GM19467 (cell line): Measurements from ENCODE around the gene AQP10.
"Not testable (repeated sequence)": the region's sequence is repeated elsewhere in the genome, so short reads cannot be mapped to it uniquely, and the experiment has no call there.

ENCODE experiments used
- ATAC-seq: cut with Tn5 transposase; IDR thresholded peaks from one replicate; pipeline ENCODE4 v1.9.1; 2021; ENCODE audit warnings: mild to moderate bottlenecking, moderate library complexity; ENCODE audit not compliant: unreplicated experiment

Gene AQP10

DNA sequence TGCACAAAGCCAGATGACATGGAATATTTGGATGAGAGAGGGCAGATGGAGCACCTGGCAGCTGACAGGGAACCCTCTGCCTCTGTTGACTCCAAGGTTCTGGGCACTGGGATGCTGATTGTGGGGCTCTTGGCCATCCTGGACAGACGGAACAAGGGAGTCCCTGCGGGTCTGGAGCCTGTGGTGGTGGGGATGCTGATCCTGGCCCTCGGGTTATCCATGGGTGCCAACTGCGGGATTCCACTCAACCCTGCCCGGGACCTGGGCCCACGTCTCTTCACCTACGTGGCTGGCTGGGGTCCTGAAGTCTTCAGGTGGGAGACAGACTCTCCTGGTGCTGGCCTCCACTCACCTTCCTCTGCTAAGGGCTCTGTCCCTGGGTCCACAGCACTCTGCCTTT is 2.6 kb downstream of the AQP10 start:
- no peak for ATAC-seq

DNA sequence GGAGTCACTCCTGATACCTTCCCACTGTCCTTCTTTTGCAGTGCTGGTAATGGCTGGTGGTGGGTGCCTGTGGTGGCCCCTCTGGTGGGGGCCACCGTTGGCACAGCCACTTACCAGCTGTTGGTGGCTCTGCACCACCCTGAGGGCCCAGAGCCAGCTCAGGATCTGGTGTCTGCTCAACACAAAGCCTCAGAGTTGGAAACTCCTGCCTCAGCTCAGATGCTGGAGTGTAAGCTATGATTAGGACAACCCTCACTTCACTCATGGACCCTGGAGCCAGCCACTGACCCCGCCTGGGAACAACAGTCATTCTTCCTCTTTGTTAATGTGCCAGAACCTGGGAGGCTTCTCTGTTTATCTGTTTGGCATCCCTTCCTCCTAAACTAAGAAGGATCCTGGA is 3.3 kb downstream of the AQP10 start:
- no peak for ATAC-seq

DNA sequence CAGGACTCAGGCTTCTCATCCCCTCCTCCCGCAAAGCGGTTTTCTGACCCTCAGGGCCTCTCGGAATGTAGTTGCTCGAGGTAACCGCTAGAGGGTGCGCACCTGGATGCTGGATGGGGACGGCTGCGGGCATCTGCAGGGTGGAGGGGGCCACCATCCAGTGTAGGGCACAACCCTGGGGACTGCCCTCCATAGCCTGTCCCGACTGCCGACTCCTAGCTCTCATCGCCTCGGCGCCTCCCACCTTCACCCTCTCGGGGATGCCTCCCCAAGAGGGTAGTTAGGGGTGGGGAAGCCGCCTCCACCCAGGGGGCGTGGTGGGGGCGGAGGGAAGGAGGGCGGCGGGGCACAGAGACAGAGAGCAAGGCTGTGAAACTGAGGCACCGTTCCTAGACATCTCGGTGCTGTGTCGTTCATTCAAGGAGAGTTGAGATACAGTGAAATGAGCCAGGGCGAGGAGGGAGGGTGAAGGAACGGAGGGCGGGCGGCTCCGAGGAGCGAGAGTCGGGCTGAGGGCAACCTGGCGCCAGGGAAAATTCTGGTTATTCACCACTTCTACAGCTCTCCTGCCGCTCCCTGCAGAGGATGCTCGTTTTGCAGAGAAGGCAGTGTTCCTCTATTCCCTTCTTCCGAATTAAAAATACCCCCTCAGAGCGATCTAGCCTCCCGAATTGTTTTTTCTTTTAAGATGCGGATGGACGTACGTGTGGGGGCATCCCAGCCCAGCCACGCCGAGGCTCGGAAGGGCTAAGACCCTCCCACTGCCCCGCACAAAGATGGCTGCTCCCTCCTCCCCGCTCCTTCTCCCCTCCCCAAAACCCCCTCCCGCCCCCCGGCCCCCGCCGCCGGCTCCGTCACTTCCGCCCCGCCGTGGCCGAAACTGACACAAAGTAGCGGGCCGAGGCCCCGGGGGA is 4.0 kb downstream of the AQP10 start, which contains the start of gene ATP8B2:
TSS of gene ATP8B2 (plus strand) at position 857 of the 914 bp plus-strand sequence. CDS start 2,617 bp downstream, outside the sequence.
- ATAC-seq: peak; percentile 35

DNA sequence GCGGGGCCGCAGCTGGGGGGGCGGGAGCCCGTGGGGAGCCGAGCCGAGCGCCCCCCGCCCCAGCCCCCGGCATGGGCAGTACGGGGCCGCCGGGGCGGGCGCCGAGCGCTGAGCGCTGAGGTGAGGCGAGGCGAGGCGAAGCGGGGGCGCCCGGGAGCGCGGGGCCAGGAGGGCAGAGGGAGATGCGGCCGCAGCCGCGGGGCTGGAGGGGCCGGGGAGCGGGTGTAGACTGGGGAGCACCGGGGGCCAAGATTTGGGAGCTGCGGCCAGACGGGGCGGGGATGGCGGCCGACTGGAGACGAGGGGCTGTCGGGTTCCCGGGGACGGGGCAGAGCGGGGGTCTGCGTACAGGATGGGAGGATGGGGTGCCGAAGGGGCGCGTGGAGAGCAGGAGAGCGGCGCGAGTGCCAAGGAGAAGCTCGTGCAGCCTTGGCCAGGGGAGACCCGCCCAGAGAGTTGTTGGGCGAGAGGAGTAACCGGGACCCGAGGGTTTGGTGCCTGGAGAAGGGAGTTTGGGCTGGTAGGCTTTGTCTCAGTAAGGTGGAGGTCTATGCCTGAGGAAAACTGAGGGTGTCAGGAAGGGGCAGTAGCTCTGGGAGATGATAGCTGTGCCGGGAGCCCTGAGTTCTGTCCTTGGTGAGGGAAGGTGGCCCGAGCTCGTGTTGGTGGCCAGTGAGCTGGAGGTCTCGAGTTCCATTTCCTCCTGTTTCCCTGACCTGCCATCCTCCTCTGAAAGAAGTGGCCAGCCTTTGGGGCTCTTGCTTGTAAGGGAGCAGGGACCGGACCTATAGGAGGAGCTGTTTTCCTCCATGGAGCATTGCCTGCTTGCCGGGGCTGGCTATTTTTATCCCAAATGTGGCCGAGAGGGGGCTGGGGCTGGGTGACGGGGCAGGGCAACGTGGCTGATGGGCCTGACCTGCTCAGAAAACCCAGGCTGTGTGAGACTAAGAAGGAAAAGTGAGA is 5.0 kb downstream of the AQP10 start:
- ATAC-seq: no peak

DNA sequence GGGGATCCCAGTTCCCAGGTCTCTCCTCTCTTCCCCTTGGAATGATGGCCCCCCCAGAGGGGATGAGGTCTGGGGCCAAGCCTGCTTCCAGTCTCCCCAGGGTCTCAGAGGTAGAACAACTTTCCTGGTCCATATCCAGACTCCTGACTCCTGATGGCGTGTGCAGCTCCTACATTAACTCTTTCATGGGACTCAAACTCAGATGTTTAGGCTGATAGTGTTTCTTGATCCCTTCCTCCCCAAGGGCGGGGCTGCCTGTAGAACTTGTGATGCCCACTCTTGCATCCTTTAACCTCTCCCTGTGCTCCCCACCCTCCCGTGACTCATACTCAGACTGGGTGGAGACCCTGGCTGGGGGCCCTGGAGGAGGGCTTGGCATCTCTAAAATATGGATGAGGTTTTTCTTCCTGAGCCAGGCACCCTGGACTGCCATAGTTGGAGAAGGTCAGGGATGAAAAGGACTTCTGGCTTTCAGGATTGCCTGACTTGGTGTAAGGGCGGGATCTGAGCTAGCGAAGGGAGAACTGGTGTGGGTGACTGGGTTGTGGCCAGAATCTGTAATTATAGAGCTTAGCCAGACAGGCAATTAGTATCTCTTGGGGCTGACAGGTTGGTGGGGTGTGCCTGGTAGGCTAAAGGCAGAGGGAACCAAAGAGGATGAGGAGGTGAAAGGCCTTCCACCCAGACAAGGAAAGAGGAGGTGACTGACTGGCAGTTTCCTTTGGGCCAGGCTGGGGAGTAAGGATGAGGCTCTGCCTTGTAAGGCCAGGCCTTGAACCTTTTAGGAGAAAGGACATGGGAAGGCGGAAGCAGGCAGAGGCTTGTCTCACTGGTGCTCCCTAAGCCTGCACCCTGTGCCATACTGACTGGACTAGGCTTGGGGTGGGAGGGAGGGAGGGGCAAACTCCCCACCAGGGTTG is 5.9 kb downstream of the AQP10 start:
- no peak for ATAC-seq

DNA sequence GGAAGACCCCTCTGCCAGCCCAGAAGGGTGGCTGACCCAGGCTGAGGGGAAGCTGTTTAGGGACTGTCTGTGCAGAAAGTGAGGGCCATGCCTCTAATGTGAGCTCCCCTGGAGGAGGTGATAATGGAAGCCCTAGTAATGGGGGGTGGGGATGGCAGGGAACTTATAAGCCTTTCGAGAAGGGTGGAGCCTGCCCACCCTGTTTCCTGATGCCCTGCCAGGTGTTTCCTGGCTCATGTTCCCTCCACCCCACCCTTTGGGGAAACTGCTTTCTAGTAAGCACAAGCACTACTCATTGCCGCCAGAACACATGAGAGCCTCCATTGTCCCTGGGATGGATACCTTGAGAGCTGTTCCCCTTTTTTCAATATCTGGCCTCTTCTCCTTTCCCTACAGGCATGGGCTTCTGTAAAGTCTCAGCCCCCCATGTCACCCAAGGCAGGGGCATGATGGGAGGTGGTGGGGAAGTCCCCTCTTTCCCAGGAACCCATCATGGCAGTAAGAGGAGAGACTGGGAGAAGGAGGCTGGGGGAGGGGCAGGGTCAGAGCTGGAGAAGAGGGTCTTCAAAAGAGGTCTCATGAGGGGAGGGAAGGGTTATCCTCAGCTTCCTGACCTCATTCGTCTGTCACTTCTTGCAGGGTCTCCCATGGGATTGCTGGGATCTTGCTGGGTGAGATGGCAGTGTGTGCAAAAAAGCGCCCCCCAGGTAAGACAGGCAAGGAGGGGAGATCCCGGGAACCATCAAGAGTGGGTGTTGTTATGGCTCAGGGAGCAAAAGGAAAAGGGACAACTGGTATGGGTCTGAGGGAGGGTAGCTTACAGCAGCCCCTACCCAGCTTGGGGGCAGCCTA is 6.8 kb downstream of the AQP10 start:
- ATAC-seq: no peak

DNA sequence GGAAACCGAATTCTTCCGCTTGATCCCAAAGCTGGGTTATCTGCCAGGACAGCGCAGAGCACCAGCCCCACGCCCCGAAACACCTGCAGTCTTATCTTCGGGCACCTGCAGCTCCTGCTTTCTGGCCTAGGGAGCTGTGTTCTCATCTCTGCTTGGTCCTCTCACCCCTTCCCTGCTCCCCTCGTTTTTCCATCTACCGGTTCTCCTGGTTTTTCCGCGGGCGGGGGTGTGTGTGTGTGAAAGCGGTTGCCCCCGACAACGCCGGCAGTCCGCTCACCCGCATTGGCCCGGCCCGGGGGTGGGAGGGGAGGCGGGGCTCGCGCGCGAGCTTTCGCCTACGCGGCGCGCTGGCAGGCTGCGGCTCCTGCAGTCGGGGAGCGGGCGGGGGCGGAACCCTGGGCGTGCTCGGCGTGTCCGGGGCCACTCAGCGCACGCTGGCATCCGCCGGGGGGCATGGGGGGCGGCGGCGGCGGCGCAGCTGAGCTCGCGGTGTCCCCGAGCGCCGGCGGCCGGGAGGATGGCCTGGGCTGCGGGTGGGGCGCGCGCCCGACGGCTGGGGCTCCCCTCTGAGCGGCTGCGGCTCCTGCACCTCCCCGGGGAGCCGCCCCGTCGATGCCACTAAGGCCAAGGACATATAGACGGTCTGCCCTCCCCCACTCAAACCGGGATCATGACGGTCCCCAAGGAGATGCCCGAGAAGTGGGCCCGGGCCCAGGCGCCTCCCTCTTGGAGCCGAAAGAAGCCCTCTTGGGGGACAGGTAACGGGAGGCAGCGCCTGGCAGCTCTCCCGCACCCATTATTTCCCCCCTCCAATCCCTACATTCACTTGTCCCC is 7.6 kb downstream of the AQP10 start:
- peak; percentile 53 for ATAC-seq

DNA sequence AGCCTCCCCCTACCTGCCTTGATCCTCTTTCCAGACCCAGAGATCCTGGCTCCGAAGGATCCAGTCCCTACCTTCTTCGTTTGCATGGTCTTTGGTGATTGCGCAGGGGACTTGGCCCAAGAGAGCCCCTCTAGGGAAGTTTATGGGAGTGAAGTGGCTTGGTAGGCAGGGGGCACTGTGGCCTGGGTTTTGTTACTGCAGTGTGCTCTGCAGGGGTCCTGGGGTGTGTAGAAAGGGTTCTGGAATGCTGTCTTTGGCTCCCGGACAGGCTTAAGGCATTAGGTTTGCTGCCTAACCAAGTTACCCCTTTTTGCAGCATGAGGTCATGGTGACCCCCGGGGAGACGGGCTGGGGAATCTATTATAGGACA is 8.2 kb downstream of the AQP10 start:
- ATAC-seq: no peak

DNA sequence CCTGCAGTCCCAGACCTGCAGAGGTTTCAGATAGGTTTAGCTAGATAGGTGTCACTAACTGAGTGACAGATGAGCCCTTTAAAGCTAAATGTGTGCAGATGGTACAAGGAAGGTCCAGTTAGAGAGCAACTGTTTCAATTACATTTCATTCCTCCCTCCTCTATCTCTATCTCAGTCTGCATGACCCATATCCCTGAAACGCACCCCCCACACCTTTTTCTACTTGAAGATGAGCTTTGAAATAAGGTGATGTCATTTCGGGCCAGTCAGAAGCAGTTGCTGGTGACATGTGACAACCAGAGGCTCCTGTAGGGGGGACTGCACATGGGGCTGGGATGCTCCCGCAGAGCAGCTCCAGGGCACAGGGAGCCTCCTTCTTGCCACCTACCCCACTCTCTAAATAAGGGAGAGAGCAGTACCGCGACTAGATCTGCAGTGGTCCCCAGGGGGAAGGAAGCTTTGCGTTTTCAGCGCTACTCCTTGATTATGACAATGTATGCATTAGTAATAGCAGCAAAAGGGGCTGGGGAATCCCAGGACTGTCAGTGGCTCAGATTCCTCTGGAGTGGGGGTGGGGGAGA is 8.7 kb downstream of the AQP10 start:
- ATAC-seq: no peak

DNA sequence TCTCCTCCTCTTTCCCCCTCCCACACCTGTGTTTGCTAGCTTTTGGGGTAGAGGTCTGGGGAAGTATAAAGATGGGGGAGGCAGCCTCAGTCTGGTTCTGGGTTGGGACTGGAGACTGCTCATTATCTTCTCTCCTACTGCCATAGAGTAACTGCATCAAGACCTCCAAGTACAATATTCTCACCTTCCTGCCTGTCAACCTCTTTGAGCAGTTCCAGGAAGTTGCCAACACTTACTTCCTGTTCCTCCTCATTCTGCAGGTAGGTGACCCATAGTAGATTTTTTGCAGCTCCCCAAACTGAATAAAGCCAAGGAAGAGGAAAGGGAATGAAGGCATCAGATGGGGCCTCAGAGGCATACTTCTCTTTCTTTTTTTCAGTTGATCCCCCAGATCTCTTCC is 9.8 kb downstream of the AQP10 start:
- no peak for ATAC-seq

DNA sequence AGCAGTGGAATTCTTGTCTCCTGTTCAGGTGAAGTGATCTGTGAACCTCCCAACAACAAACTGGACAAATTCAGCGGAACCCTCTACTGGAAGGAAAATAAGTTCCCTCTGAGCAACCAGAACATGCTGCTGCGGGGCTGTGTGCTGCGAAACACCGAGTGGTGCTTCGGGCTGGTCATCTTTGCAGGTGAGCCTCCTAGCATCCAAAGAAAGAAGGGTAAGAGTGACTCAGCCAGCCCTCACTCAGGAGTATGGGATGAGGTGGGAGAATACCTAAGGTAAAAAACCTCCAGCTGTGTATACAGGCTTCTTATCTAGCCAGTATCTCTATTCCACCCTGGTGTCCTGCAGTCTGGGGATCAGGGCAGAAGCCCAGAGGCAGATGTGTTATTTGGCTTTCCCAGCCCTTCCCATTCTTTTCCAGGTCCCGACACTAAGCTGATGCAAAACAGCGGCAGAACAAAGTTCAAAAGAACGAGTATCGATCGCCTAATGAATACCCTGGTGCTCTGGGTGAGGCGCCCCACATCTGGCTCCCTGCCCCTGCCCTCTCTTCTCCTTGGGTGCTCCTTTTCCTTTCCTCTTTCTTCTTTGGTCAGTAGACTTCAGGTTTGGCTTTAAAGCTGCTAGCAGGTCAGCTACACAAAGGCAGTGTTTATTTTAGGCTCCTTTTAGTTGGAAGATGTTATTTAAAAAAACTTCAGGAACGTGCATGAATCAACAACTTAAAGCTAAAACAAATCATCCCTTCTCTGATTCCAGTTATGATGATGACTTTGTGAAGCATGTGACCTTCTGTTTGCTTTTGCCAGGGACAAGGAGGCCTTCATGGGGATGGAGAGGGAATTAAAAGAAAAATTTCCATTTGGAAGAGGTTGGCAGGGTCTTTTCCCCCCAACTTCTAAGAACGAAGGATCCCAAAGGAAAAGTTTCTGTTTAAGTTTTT is 13.5 kb downstream of the AQP10 start:
- ATAC-seq: no peak

DNA sequence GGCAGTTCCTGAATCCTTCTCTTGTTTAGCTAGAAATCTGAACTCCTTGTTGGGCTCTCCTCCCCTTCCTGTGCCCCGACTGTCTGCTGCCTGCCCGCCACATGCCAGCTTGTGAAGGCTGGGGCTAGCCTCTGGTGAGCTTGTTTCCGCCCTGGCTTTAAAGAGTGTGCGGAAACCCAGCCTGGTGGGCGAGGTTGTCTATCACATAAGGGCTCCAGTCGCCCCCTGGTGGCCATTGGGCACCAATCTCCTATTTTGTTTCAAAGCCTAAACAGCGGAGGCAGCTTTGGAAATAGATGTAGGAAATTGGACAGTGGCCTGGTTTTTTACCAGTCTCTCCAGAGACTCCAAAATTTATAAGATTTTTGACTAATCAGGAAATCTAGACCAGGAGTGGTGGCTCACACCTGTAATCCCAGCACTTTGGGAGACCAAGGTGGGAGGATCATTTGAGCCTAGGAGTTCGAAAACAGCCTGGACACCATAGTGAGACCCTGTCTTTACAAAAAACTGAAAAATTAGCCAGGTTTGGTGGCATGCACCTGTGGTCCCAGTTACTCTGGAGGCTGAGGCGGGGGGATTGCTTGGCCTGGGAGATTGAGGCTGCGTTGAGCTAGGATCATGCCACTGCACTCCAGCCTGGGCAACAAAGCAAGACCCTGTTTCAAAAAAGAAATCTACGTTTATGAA is 14.3 kb downstream of the AQP10 start:
- ATAC-seq: no peak

DNA sequence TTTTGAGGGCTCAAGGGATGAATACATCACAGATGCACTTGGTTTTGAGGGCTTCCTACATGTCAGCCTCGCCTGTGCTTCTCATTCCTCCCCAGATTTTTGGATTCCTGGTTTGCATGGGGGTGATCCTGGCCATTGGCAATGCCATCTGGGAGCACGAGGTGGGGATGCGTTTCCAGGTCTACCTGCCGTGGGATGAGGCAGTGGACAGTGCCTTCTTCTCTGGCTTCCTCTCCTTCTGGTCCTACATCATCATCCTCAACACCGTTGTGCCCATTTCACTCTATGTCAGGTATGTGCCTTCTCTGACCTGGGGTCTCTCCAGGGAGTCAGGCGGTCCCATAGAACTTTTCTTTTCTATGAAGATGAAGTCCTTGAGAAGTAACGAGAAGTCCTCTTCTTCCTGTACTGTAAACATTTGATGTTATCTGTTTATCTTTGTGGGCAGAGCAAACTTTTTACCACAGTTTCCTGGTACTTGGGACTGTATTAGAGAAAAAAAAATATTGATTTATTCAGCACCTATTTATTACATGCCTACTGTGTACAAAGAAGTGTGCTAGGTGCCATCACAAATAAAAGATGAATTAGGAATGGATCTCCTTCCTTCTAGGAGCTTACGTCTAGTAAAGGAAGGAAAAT is 16.5 kb downstream of the AQP10 start:
- no peak for ATAC-seq

DNA sequence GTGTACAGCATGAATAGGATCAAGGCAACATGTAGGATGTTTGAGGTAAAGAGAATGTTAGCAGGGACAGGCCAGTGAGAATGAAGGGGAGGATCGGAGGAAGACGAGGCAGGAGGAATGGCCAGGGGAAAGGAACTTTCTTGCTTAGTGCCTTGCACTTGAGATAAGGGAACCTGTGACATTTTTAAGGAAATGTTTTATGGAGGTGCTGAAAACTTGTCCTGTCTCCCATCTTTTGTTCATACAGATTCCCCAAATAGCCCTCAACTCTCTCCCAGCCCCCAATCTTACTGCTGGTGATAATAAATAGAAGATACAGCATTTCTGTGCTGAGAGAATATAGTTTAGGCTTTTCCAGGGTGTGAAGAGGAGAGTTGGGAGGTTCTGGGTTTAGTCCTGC is 18.0 kb downstream of the AQP10 start:
- ATAC-seq: no peak

DNA sequence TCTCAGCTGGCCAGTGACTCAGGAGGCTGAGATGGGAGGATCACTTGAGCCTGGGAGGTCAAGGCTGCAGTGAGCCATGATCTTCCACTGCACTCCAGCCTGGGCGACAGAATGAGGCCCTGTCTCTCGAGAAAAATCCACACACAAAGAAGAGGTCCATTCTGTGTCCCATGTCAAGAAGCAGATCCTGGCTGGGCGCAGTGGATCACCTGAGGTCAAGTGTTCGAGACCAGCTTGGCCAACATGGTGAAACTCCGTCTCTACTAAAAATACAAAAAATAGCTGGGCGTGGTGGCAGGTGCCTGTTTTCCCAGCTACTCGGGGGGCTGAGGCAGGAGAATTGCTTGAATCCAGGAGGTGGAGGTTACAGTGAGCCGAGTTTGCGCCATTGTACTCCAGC is 20.5 kb downstream of the AQP10 start:
- not testable (repeated sequence) for ATAC-seq

DNA sequence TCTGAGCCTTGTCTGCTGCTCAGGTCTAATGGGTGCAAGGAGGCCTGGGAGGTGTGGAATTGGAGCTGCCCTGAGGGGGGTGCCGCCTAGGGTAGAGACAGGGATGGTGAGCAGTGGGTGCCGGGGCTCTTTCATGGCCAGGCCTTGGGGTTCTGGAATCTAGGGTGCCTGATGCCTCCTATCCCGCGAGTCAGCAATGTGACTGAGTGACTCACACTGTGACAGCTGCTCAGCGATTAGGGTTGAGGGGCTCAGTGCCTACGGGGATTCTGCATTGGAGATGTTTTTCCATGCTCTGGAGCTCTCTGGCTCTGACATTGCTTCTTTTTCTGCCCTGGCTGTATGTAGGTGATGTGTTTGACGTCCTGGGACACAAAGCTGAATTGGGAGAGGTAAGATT is 21.2 kb downstream of the AQP10 start:
- no peak for ATAC-seq
